DMS153 treated with DMSO at 0.1 percent for 48 hours (cell line): Measurements from ENCODE around the gene CGRRF1.

ENCODE experiments used
- DNase-seq: peaks from one replicate; lab custom pipeline; 2025; ENCODE audit not compliant: unreplicated experiment; lab: John Stamatoyannopoulos, UW

CGRRF1 gene

DNA sequence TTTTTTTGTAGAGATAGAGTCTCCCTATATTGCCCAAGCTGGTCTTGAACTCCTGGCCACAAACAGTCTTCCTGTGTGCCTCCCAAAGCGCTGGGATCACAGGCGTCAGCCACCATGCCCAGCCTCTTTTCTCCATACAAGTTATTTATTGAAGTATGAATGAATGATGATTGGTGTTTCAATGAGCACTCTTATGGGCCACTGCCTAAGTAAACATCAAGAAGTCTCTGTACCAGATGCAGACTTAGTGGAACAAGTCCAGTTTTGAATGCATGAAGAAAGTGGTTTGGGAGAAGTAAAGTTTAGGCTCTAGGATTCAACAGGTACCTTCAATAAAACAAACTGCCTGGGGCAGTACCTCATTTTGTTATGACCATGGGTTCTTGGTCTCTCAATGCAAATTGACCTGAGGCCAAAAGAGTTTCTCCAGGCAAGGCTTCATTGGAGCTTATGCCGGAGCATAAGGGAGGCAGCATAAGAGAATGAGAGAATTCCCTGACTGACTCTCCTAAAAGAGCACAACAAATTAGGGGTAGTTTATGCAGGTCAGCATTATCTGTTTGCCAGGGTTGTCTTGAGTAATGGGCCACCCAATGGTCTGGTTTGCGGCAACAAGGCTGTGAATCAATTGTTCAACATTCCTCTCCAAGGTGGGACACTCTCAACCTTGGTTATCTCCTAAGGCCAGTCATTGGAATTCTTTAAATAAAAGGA, 19.8 kb upstream of the CGRRF1 start:
- DNase-seq = no peak

DNA sequence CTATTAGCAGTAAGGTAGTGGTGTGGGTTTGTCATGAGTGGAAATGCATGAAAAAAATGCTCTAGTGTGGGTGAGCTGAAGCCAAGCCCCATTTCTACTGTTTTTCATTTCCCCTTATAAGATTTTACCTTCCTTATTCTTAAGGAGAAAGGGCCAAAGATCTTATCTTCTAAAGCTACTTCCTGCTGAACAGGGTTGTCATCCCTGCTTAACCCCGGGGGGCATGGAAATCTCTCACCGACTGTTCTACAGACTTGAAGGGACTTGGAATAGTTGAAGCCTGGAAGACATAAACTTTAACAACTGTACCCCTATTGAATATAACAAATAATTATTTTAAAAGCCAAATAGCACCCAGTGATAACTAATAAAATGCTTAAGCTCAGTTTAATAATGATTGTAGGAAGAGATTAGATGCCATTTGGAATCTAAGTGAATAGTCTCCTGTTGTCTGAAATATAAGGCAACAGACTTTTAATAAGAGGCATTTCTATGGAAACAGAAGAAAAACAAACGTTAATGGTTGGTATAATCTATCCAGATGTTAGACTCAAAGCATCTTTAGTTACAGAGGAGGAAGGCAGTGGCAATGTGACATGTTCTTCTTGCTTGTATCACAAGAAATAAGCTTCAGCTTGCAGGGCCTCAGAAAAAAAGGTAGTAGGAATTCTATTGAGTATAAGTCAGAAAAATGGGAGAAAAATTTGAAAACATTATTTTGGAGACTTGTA, 19.1 kb upstream of the CGRRF1 start:
- no peak for DNase-seq

DNA sequence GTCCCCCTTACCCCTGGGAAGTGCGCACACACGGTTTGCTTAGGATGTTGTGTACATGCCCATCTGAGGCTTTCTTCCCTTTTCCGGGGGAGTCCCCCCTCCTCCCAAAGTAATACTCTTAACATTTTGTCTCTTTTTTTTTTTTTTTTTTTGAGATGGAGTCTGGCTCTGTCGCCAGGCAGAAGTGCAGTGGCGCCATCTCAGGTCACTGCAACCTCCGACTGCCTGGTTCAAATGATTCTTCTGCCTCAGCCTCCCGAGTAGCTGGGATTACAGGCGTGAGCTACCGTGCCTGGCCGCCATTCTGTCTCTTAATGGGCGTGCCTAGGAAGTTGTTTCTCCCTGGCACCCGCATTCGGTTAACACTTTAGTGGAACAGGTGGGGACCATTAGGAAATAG, 16.4 kb upstream of the CGRRF1 start:
- DNase-seq = no peak

DNA sequence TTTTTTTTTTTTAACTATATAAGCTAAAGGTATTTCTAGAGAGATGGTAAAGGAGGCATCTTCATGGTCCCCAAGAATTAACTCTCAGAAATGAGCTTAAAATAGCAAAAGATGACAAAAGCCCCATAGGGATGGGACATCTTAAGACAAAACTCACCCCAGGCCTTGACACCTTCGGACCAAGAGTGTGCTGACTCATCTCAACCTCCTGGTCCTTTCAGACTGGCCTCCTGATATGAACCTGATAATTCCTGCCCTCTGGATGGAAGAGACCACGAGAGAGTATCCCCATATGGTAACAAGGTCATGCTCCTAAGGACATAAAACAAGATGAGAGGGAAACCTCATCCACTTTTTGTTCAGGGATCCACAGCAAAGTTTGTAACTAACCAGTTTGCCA, 12.5 kb upstream of the CGRRF1 start:
- no peak for DNase-seq

DNA sequence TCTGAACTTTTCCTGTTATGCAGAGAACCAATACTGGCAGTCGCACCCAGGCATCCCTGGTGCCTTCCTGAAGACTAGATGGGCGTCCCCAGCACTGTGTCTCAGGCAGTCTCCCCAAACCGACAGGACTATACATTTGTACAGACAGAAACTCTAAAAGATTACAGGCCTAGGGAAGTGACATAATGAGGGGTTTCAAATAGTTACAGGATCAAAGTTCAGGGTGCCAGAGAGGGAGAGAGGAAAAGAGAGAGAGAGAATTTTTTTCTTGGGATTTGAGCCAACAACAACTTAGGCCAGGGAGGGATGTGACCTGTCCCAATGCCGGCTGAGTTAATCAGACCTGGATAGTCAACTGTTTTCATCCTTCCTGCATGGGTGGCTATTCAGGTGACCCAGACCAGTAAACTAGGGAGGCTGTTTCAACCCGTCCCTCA, 11.6 kb upstream of the CGRRF1 start:
- DNase-seq = no peak

DNA sequence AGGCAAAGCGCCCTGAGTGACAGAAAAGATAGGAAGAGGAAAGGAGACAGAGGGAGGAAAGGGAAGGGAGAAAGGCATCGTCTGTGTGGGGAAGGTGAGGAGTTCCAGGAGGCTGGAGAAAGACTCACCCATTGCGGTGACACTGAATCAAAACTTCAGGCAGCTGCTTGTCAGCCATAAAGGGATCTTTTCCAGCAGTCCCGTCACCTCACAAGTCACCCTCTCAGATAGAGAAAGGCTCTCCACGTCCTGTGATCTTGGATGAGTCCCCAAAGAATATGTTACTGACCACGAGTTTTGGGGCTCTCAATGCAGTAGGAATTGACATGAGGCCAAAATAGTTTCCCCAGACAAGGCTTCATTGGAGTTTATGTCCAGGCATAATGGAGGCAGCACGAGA, 11.1 kb upstream of the CGRRF1 start:
- no peak for DNase-seq

DNA sequence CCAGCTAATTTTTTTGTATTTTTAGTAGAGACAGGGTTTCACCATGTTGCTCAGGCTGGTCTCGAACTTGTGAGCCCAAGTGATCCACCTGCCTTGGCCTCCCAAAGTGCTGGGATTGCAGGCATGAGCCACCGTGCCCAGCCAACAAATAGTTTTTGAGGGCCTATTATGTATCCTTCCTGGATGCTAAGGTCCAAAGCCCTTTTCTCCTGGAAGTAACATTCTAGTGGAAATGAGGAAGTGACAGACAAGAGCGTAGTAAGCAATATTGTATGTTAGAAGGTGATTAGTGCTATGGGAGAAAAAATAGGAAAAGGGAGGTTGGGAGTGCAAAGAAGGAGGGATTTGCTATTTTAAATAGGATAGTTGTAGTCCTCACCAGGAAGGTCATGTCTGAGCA, 9.0 kb upstream of the CGRRF1 start:
- no peak for DNase-seq

DNA sequence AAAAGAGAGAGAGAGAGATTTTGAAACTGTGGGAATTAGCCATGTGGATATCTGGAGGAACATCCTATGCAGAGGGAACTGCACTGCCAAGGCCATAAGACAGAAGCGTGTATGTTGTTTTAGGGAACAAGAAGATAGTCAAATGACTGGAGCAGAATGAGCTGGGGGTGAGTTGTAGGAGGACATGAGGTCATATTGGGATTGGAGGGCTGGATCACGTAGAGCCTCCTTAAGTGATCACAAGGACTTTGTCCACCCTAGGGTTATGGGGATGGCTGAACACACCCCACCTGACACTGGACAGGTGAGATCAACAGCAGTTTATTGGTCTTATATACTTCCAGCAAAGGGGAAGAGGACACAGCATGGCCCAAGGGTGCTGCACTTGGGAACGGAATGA, 8.2 kb upstream of the CGRRF1 start:
- no peak for DNase-seq

DNA sequence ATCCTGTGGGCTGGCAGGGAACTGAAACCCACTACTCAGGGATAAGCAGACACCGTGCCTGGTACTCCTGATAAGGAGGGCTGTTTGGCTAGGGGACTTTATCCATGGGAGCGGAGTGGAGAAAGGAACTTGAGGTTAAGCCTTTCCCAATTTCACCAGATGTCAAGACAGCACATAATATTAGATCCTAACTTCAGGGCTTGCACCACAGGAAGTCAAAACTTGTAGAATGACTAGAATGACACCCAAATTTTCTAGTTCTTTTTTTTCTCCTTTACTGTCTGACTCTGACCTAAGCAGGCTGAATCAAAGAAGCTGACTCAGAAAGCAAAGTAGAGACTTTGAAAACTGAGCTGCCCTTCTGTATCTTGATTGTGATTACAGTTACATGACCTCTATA, 7.1 kb upstream of the CGRRF1 start:
- no peak for DNase-seq

DNA sequence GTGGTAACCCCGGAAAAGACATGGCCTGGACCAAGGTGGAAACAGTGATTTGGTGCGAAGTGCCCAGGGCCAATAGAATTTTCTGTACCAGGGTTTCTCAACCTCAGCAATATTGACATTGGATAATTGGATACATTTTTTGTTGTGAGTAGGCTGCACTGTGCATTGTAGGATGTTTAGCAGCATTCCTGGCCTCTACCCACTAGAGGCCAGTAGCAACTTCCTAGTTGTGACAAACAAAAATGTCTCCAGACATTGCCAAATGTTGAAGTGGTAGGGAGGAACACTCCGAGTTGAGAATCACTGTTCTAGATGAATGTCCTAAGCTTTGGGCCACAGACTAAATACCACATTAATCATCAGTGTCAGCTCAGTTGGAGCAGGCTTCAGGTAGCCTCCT, 6.2 kb upstream of the CGRRF1 start:
- DNase-seq = no peak

DNA sequence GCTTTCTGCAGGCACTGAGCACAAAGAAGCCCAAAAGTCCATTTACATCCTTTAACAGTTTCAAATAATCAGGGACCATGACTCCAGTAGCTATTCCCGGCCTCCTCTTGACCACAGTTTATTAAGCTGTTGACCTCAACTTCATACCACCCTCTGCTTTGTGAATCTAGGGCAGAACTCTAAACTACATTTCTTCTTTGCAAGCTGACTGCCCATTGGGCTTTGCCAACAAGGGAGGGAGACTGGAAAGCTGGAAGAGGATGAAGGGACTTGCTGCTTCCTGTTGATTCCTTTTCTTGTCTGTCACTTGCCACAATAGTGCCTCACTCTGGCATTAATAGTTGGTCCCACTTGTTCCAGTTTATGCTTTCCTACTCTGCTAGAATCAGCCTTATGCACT, 2.7 kb downstream of the CGRRF1 start:
- DNase-seq = no peak

DNA sequence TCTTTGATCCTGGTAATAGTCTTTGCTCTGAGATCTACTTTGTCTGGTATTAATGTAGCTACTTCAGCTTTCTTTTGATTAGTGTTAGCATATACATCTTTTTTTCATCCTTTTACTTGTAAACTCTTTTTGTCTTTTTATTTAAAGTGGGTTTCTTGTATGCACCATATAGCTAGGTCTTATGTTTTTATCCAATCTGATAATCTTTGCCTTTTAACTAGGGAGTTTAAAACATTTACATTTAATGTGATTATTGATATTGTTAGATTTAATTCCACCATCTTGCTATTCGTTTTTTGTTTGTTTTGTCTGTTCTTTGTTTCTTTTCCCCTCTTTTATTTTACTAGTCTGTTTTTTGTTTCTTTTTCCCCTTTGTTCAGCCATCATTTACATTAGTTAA, 6.0 kb downstream of the CGRRF1 start:
- no peak for DNase-seq

DNA sequence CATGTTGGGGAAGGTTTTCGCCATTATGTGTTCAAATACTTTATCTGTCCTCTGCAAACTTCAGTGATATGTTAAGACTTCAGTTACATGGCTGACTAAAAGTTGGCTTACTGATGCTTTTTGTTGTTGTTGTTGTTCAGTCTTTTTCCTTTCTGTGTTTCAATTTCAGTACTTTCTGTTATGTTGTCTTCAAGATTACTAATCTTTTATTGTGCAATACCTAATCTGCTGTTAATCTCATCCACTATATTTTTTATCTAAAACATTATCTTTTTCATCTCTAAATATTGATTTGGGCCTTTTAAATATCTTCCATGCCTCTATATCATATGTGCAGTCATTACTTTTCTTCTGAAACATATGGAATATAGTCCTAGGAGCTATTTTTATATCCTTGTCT, 7.0 kb downstream of the CGRRF1 start:
- no peak for DNase-seq

DNA sequence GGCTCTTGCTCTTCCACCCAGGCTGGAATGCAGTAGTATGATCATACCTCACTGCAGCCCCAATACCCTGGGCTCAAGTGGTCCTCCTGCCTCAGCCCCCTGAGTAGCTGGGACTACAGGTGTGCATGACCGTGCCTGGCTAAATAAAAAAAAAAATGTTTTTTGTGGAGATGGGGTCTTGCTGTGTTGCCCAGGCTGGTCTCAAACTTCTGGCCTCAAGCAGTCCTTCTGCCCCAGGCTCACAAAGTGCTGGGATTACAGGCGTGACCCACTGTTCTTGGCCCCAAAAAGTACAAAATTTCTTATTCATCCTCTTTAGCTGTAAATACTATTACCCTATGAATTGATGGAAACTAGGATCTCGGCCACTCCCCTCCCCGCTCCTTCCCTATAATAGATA, 14.7 kb downstream of the CGRRF1 start:
- no peak for DNase-seq

DNA sequence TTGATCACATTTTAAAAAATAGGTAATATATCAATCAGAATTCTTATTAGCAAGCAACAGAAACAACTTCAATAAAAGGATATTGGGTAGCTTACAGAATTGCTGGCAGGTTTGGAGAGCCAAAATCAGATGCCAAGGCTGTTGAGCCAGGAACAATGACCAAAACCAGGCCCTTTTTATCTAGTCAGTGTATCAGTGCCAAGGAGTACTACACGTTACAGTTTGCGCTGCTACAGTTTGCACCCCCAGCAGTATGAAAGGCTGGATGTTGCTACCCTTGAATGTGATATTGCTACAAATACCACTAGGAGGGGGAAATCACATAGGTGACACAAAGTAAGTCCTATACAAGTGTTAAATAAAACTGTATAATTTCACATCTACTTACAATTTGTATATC, 19.3 kb downstream of the CGRRF1 start:
- DNase-seq = no peak

DNA sequence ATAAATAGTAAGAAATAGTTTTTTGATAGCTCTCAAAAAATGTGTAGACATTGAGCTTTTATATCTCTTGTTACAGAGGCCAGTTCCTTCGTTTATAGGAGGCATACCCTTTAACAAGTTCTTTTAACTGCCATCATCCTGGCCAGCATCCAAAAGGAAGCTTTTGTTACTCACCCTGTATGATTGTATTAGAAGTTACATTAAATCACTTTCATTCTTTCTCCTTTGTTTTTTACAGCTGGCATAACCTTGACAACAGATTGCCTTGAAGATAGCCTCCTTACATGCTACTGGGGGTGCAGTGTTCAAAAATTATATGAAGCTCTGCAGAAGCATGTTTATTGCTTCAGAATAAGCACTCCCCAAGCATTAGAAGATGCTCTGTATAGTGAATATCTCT, 20.1 kb downstream of the CGRRF1 start:
- DNase-seq = no peak

DNA sequence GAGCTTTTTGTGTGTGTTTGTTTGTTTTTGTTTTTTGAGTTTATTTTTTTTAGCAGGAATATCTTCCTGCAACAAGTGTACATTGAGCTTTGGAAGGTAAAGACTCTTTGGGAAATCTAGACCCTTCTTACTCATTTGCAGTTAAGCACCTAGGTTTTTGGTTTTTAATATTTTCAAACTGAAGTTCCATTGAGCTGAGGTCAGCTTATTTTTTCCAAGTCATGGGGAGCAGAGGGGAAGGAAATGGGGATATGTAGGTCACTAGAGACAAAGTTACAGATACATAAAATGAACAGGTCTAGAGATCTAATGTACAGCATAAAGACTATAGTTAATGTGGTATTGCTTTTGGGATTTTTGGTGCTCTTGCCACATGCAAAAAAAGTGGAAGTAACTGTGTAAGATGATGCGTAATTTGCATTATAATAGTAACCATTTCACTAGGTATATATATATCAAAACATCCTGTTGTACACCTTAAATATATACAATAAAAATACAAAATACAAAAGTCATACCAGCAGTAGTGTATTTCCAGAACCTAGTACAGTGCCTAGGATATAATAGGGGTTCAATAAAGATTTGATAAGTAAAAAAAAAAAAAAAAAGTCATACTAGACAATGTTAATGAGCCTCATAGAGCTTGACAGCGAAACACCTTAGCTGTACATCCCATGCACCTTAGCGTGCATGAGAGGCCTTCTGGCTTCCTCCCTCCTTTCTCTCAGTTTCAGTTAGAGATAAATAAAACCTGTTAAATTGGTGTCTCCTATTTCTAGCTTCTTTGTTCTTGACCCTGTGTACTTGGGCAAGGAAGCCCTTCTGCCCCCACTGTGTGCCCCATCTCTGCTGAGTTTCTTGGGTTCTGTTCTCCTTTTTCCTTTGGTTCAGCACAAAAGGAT, 22.7 kb downstream of the CGRRF1 start:
- DNase-seq = no peak

DNA sequence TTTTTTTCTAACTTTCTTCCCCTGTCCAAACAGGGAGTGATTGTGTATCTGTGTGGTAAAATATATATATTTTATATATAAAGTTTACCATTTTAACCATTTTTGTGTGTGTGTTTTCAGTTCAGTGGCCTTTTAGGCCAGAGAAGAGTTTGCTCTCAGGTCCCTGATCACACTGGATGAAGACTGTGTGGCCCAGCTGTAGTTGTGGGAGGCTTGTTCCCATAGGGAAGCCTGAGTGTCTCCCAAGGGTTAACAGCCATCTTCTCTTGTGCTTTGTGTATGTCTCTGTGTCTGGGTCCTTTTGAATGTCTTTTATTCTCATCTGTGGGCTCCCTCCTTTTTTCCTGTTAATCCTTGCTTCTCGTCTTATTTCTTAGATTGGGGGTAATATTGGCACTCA, 23.4 kb downstream of the CGRRF1 start:
- no peak for DNase-seq

DNA sequence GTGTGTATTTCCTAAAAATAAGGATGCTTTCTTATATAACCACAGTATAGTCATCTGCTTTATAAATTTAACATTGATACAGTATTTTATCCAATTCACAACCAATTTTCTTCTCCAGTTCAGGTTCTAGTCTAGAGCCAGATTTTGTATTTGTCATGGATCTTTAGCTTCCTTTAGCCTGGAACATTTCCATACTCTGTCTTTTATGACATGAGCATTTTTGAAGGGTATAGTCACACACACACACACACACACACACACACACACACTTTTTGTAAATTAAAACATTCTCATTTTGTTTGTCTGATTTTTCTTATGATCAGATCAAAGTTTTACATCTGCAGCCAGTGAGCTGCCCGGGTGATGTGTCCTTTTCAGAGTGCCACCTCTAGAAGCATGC, 25.4 kb downstream of the CGRRF1 start:
- DNase-seq = no peak

DNA sequence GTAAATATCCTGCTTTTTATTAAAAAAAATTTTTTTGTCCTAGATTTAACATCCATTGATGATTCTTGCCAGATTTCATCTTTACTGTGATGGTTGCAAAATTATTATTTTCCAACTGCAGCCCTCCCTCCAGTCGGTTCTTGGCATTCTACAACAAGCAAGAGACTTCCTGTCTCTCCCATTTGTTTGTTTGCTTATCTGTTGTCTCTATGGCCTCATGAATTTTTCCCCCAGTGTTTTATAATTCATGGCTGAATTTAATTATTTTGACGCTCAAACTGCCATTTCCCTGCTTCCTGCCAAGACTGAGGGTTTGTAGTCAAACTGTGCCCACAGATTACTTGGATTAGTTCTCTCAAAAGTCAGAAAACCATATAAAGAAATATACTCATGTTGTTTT, 25.9 kb downstream of the CGRRF1 start:
- no peak for DNase-seq

DNA sequence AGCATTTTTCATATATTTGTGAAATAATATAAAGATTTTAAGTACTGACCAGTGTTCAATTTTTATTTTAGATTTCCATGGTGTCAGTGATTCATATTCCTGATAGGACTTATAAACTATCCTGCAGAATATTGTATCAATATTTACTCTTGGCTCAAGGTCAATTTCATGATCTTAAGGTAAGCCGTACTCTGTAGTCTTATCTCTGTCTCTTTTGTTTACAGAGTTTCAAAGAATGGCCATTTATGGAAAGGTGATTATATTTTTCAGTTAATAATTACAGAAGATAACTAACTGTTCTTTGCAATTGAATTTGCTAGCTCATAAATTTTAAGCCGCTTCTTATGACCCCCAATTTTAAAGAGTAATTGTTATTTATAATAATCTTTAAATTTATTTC, 27.9 kb downstream of the CGRRF1 start:
- DNase-seq = no peak

DNA sequence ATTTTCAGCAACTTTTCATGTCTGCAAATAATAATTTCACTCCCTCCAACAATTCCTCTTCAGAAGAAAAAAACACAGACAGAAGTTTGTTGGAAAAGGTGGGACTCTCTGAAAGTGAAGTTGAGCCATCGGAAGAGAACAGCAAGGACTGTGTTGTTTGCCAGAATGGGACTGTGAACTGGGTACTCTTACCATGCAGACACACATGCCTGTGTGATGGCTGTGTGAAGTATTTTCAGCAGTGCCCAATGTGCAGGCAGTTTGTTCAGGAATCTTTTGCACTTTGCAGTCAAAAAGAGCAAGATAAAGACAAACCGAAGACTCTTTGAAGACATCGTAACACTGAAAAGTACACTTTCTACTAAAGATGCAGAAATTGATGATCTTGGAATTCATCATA, 28.3 kb downstream of the CGRRF1 start:
- DNase-seq = no peak
